OCI-LY1 (cell line): ENCODE data around the gene CACNA1C.

Experiments used
- H2AFZ ChIP-seq: fragments of 200-600 bp; sonication (generic), shearing (Covaris generic); 2 replicates; pipeline ENCODE4 v1.6.0; 2014; ENCODE audit warnings: antibody characterized with exemption, mild to moderate bottlenecking, low read length
- H3F3A ChIP-seq: fragments of 200-600 bp; sonication (generic), shearing (Covaris generic); 2 replicates; pipeline ENCODE4 v1.6.0; 2014; ENCODE audit warnings: mild to moderate bottlenecking, antibody characterized with exemption, low read length, moderate library complexity; ENCODE audit not compliant: insufficient read depth
- H3K27ac ChIP-seq: fragments of 200-600 bp; sonication (generic); 2 replicates; pipeline ENCODE4 v1.5.1; 2014; ENCODE audit warnings: low read length, mixed run types, mild to moderate bottlenecking, low read depth; ENCODE audit not compliant: poor library complexity, severe bottlenecking
- H3K27me3 ChIP-seq: fragments of 200-600 bp; sonication (generic); 2 replicates; pipeline ENCODE4 v1.6.0; 2014; ENCODE audit warnings: antibody characterized with exemption, mild to moderate bottlenecking, low read length, moderate library complexity; ENCODE audit not compliant: insufficient read depth
- H3K36me3 ChIP-seq: fragments of 200-600 bp; sonication (generic); 2 replicates; pipeline ENCODE4 v1.6.1; 2014; ENCODE audit warnings: mild to moderate bottlenecking, antibody characterized with exemption, low read length, moderate library complexity, mixed read lengths; ENCODE audit not compliant: insufficient read depth
- H3K4me1 ChIP-seq: fragments of 200-600 bp; sonication (generic); 2 replicates; pipeline ENCODE4 v1.5.1; 2014; ENCODE audit warnings: mild to moderate bottlenecking, low read length, moderate library complexity; ENCODE audit not compliant: insufficient read depth, severe bottlenecking
- H3K4me2 ChIP-seq: fragments of 200-600 bp; sonication (generic), shearing (Covaris generic); 2 replicates; pipeline ENCODE4 v1.6.1; 2014; ENCODE audit warnings: low read length
- H3K4me3 ChIP-seq: fragments of 200-600 bp; sonication (generic); 2 replicates; pipeline ENCODE4 v1.5.1; 2014; ENCODE audit warnings: low read length, low read depth, mild to moderate bottlenecking, mixed read lengths; ENCODE audit not compliant: poor library complexity, severe bottlenecking
- H3K79me2 ChIP-seq: fragments of 200-600 bp; shearing (Covaris generic); 2 replicates; pipeline ENCODE4 v1.6.1; 2016; ENCODE audit warnings: mixed run types, low read length, mixed read lengths; ENCODE audit not compliant: insufficient read depth
- H3K9ac ChIP-seq: fragments of 200-600 bp; sonication (generic), shearing (Covaris generic); 2 replicates; pipeline ENCODE4 v1.6.1; 2014; ENCODE audit warnings: mild to moderate bottlenecking, low read length, mixed read lengths
- H3K9me2 ChIP-seq: fragments of 200-600 bp; sonication (generic), shearing (Covaris generic); 2 replicates; pipeline ENCODE4 v1.6.1; 2014; ENCODE audit warnings: low read depth, mild to moderate bottlenecking, low read length, mixed read lengths
- H3K9me3 ChIP-seq: fragments of 200-600 bp; shearing (Covaris generic); 2 replicates; pipeline ENCODE4 v1.6.1; 2014; ENCODE audit warnings: low read length, mixed read lengths
- H4K20me1 ChIP-seq: fragments of 200-600 bp; sonication (generic), shearing (Covaris generic); 2 replicates; pipeline ENCODE4 v1.6.0; 2016; ENCODE audit warnings: mild to moderate bottlenecking, low read length; ENCODE audit not compliant: insufficient read depth
- CTCF ChIP-seq: fragments of 200-600 bp; sonication (generic), shearing (Covaris generic); IDR thresholded peaks from 2 replicates; pipeline ENCODE4 v1.5.1; 2017; ENCODE audit warnings: mild to moderate bottlenecking, antibody characterized with exemption, low read length, moderate library complexity, mixed read lengths
- EZH2 ChIP-seq: fragments of 200-600 bp; sonication (generic), shearing (Covaris generic); IDR thresholded peaks from 2 replicates; pipeline ENCODE4 v1.8.0; 2017; ENCODE audit warnings: borderline replicate concordance, mixed run types, mild to moderate bottlenecking, antibody characterized with exemption, low read length, moderate library complexity, mixed read lengths

CACNA1C gene

GRCh38 chr12:2008677-2009076, 44.1 kb upstream of the CACNA1C start:
- no peak overlapping the region for H3K4me2 ChIP-seq
- H3K27me3 ChIP-seq = no peaks in the 10 kb centered on the region
- H3F3A ChIP-seq = 0 out of 2 replicates have a peak, but pooled peaks cover 4% of the 10 kb centered on the region
- no peak overlapping the region for H3K27ac ChIP-seq
- H4K20me1 ChIP-seq = no peaks in the 10 kb centered on the region
- H3K4me1 ChIP-seq = peaks cover 6% of the 10 kb centered on the region
- H3K9ac ChIP-seq = no peak overlapping the region
- no peaks in the 10 kb centered on the region for H3K9me3 ChIP-seq
- H3K79me2 ChIP-seq = no peaks in the 10 kb centered on the region
- H3K9me2 ChIP-seq = no peaks in the 10 kb centered on the region
- TF ChIP-seq EZH2 (no peak), CTCF (no peak; the same call in 1 of the 2 replicates)
- H3K4me3 ChIP-seq = no peak overlapping the region
- no peaks in the 10 kb centered on the region for H3K36me3 ChIP-seq
- H2AFZ ChIP-seq = no peak overlapping the region

GRCh38 chr12:2009623-2010022, 43.2 kb upstream of the CACNA1C start:
- Histone ChIP-seq H3K4me3 (no peak overlapping the region), H3K9me3 (no peaks in the 10 kb centered on the region), H3K9me2 (no peaks in the 10 kb centered on the region), H3K79me2 (no peaks in the 10 kb centered on the region), H3K27ac (no peak overlapping the region), H4K20me1 (no peaks in the 10 kb centered on the region), H3K9ac (no peak overlapping the region), H2AFZ (no peak overlapping the region), H3K4me1 (peaks cover 3% of the 10 kb centered on the region), H3K4me2 (no peak overlapping the region), H3F3A (0 out of 2 replicates have a peak, but pooled peaks cover 4% of the 10 kb centered on the region), H3K36me3 (no peaks in the 10 kb centered on the region), H3K27me3 (0 out of 2 replicates have a peak, but pooled peaks cover 4% of the 10 kb centered on the region)
- TF ChIP-seq CTCF (peak; percentile 44; the same call in 1 of the 2 replicates), EZH2 (no peak)

GRCh38 chr12:2011643-2012607, 40.9 kb upstream of the CACNA1C start:
- no peaks in the 10 kb centered on the region for H3K9me2 ChIP-seq
- no peak overlapping the region for H2AFZ ChIP-seq
- H3F3A ChIP-seq = no peaks in the 10 kb centered on the region
- H3K9me3 ChIP-seq = no peaks in the 10 kb centered on the region
- TF ChIP-seq EZH2 (no peak), CTCF (no peak; the same call in 1 of the 2 replicates)
- no peak overlapping the region for H3K4me2 ChIP-seq
- H3K36me3 ChIP-seq = no peaks in the 10 kb centered on the region
- H3K4me1 ChIP-seq = no peaks in the 10 kb centered on the region
- H3K4me3 ChIP-seq = no peak overlapping the region
- no peak overlapping the region for H3K27ac ChIP-seq
- no peak overlapping the region for H3K9ac ChIP-seq
- 0 out of 2 replicates have a peak, but pooled peaks cover 5% of the 10 kb centered on the region for H3K27me3 ChIP-seq
- no peaks in the 10 kb centered on the region for H4K20me1 ChIP-seq
- no peaks in the 10 kb centered on the region for H3K79me2 ChIP-seq
